ENCODE measurements around the gene CEP295NL.
"Not testable (repeated sequence)": the region's sequence is repeated elsewhere in the genome, so short reads cannot be mapped to it uniquely, and the experiment has no call there.

The CEP295NL gene

GRCh38 chr17:78917451-78918275 is 14.7 kb upstream of the CEP295NL start:
- no peak overlapping the region for H3K4me3 ChIP-seq (ENCODE audit: low read depth in 1 of 2, low read length in 2 of 2)
- H3K4me1 ChIP-seq (ENCODE audit: control insufficient read depth in 1 of 2, insufficient read depth in 2 of 2, low read length in 2 of 2), result peaks cover 13 to 82% of the 10 kb centered on the region in 2 donors
- H3K9me3 ChIP-seq (ENCODE audit: control insufficient read depth in 1 of 2, low read length in 2 of 2), result no peaks in the 10 kb centered on the region
- no peaks in the 10 kb centered on the region for H3K27me3 ChIP-seq (ENCODE audit: low read depth, low read length)
- H3K36me3 ChIP-seq (ENCODE audit: control insufficient read depth in 1 of 2, insufficient read depth in 2 of 2, low read length in 2 of 2), result no peaks in the 10 kb centered on the region
- peak overlapping the region; percentile 8 for H3K27ac ChIP-seq (ENCODE audit: low read length)

GRCh38 chr17:78915872-78916632 is 13.1 kb upstream of the CEP295NL start:
- no peaks in the 10 kb centered on the region for H3K27me3 ChIP-seq (ENCODE audit: low read depth, low read length)
- no peaks in the 10 kb centered on the region for H3K36me3 ChIP-seq (ENCODE audit: control insufficient read depth in 1 of 2, insufficient read depth in 2 of 2, low read length in 2 of 2)
- H3K27ac ChIP-seq (ENCODE audit: low read length), result peak overlapping the region; percentile 83
- H3K4me1 ChIP-seq (ENCODE audit: control insufficient read depth in 1 of 2, insufficient read depth in 2 of 2, low read length in 2 of 2), result peaks cover 9 to 68% of the 10 kb centered on the region in 2 donors
- no peaks in the 10 kb centered on the region for H3K9me3 ChIP-seq (ENCODE audit: control insufficient read depth in 1 of 2, low read length in 2 of 2)
- peak overlapping the region in 1 of 2 donors; percentile 43 for H3K4me3 ChIP-seq (ENCODE audit: low read depth in 1 of 2, low read length in 2 of 2)

DNA sequence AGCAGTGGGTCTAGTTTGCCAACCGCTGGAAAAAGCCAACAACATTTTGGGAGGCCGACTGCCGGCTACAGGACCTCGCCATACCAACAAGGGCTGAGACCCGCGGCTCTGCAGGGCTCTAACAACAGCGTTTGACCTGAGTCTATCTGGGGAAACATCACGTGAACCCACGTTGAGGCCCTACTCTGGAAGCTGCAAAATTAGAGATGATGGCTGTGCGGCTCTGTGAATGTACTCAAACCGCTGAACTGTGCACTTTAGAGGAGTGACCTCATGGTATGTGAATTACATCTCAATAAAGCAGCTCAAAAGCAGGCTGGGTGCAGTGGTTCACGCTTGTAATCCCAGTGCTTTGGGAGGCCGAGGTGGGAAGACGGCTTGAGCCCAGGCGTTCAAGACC is 10.1 kb upstream of the CEP295NL start:
- Histone ChIP-seq H3K4me1 (ENCODE audit: control insufficient read depth in 1 of 2, insufficient read depth in 2 of 2, low read length in 2 of 2) (peaks cover 0 to 53% of the 10 kb centered on the region in 2 donors), H3K36me3 (ENCODE audit: control insufficient read depth in 1 of 2, insufficient read depth in 2 of 2, low read length in 2 of 2) (no peaks in the 10 kb centered on the region), H3K4me3 (ENCODE audit: low read depth in 1 of 2, low read length in 2 of 2) (no peak overlapping the region), H3K27ac (ENCODE audit: low read length) (no peak overlapping the region), H3K27me3 (ENCODE audit: low read depth, low read length) (no peaks in the 10 kb centered on the region), H3K9me3 (ENCODE audit: control insufficient read depth in 1 of 2, low read length in 2 of 2) (no peaks in the 10 kb centered on the region)

DNA sequence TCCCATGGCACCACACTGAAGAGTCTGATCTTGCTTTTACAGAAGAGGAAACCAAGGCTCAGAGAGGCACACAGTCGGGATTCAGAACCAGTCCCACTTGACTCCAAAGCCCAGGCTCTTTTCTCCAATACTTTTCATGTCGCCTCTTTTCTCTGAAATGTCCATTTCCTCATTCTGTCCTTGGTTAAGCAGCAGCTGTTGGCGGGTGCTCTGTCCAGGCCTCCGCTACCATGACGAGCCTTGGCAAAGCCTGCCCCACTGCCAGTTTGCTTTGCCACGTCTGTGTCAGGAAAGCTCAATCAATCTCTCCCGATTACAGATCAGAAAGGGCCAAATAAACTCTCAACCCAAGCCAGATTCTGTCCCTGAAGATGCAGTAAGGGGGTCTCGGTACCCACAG is 9.1 kb upstream of the CEP295NL start:
- H3K4me3 ChIP-seq (ENCODE audit: low read depth in 1 of 2, low read length in 2 of 2), result no peak overlapping the region
- no peaks in the 10 kb centered on the region for H3K36me3 ChIP-seq (ENCODE audit: control insufficient read depth in 1 of 2, insufficient read depth in 2 of 2, low read length in 2 of 2)
- peaks cover 0 to 45% of the 10 kb centered on the region in 2 donors for H3K4me1 ChIP-seq (ENCODE audit: control insufficient read depth in 1 of 2, insufficient read depth in 2 of 2, low read length in 2 of 2)
- H3K27me3 ChIP-seq (ENCODE audit: low read depth, low read length), result no peaks in the 10 kb centered on the region
- no peaks in the 10 kb centered on the region for H3K9me3 ChIP-seq (ENCODE audit: control insufficient read depth in 1 of 2, low read length in 2 of 2)
- H3K27ac ChIP-seq (ENCODE audit: low read length), result no peak overlapping the region

- H3K9me3 ChIP-seq (ENCODE audit: control insufficient read depth in 1 of 2, low read length in 2 of 2); H3K27me3 ChIP-seq (ENCODE audit: low read depth, low read length); H3K27ac ChIP-seq (ENCODE audit: low read length); H3K4me3 ChIP-seq (ENCODE audit: low read depth in 1 of 2, low read length in 2 of 2); H3K36me3 ChIP-seq (ENCODE audit: control insufficient read depth in 1 of 2, insufficient read depth in 2 of 2, low read length in 2 of 2): not testable (repeated sequence)
- peaks cover 0 to 40% of the 10 kb centered on the region in 2 donors for H3K4me1 ChIP-seq (ENCODE audit: control insufficient read depth in 1 of 2, insufficient read depth in 2 of 2, low read length in 2 of 2)
Observed at GRCh38 chr17:78911543-78911942, 8.5 kb upstream of the CEP295NL start.

GRCh38 chr17:78910497-78911284 is 7.7 kb upstream of the CEP295NL start:
- H3K27me3 ChIP-seq (ENCODE audit: low read depth, low read length), result no peaks in the 10 kb centered on the region
- no peak overlapping the region for H3K4me3 ChIP-seq (ENCODE audit: low read depth in 1 of 2, low read length in 2 of 2)
- H3K36me3 ChIP-seq (ENCODE audit: control insufficient read depth in 1 of 2, insufficient read depth in 2 of 2, low read length in 2 of 2), result no peaks in the 10 kb centered on the region
- no peak overlapping the region for H3K27ac ChIP-seq (ENCODE audit: low read length)
- no peaks in the 10 kb centered on the region for H3K9me3 ChIP-seq (ENCODE audit: control insufficient read depth in 1 of 2, low read length in 2 of 2)
- peaks cover 0 to 36% of the 10 kb centered on the region in 2 donors for H3K4me1 ChIP-seq (ENCODE audit: control insufficient read depth in 1 of 2, insufficient read depth in 2 of 2, low read length in 2 of 2)

GRCh38 chr17:78908426-78908825 is 5.4 kb upstream of the CEP295NL start:
- H3K36me3 ChIP-seq (ENCODE audit: control insufficient read depth in 1 of 2, insufficient read depth in 2 of 2, low read length in 2 of 2), result no peaks in the 10 kb centered on the region
- no peaks in the 10 kb centered on the region for H3K27me3 ChIP-seq (ENCODE audit: low read depth, low read length)
- H3K27ac ChIP-seq (ENCODE audit: low read length), result no peak overlapping the region
- peaks cover 0 to 30% of the 10 kb centered on the region in 2 donors for H3K4me1 ChIP-seq (ENCODE audit: control insufficient read depth in 1 of 2, insufficient read depth in 2 of 2, low read length in 2 of 2)
- no peaks in the 10 kb centered on the region for H3K9me3 ChIP-seq (ENCODE audit: control insufficient read depth in 1 of 2, low read length in 2 of 2)
- no peak overlapping the region for H3K4me3 ChIP-seq (ENCODE audit: low read depth in 1 of 2, low read length in 2 of 2)

GRCh38 chr17:78905541-78905940 is 2.5 kb upstream of the CEP295NL start:
- Histone ChIP-seq H3K4me3 (ENCODE audit: low read depth in 1 of 2, low read length in 2 of 2) (no peak overlapping the region), H3K4me1 (ENCODE audit: control insufficient read depth in 1 of 2, insufficient read depth in 2 of 2, low read length in 2 of 2) (peaks cover 0 to 32% of the 10 kb centered on the region in 2 donors), H3K27ac (ENCODE audit: low read length) (no peak overlapping the region), H3K27me3 (ENCODE audit: low read depth, low read length) (no peaks in the 10 kb centered on the region), H3K9me3 (ENCODE audit: control insufficient read depth in 1 of 2, low read length in 2 of 2) (no peaks in the 10 kb centered on the region), H3K36me3 (ENCODE audit: control insufficient read depth in 1 of 2, insufficient read depth in 2 of 2, low read length in 2 of 2) (peaks cover 6 to 9% of the 10 kb centered on the region in 2 donors)

- Histone ChIP-seq H3K27me3 (ENCODE audit: low read depth, low read length) (no peaks in the 10 kb centered on the region), H3K9me3 (ENCODE audit: control insufficient read depth in 1 of 2, low read length in 2 of 2) (no peaks in the 10 kb centered on the region), H3K4me1 (ENCODE audit: control insufficient read depth in 1 of 2, insufficient read depth in 2 of 2, low read length in 2 of 2) (peaks cover 0 to 32% of the 10 kb centered on the region in 2 donors), H3K4me3 (ENCODE audit: low read depth in 1 of 2, low read length in 2 of 2) (no peak overlapping the region), H3K36me3 (ENCODE audit: control insufficient read depth in 1 of 2, insufficient read depth in 2 of 2, low read length in 2 of 2) (peaks cover 6 to 10% of the 10 kb centered on the region in 2 donors), H3K27ac (ENCODE audit: low read length) (no peak overlapping the region)
Observed at GRCh38 chr17:78905116-78905515, 2.1 kb upstream of the CEP295NL start.

- H3K4me3 ChIP-seq (ENCODE audit: low read depth in 1 of 2, low read length in 2 of 2), result no peak overlapping the region
- no peaks in the 10 kb centered on the region for H3K9me3 ChIP-seq (ENCODE audit: control insufficient read depth in 1 of 2, low read length in 2 of 2)
- peaks cover 6 to 10% of the 10 kb centered on the region in 2 donors for H3K36me3 ChIP-seq (ENCODE audit: control insufficient read depth in 1 of 2, insufficient read depth in 2 of 2, low read length in 2 of 2)
- no peaks in the 10 kb centered on the region for H3K27me3 ChIP-seq (ENCODE audit: low read depth, low read length)
- no peak overlapping the region for H3K27ac ChIP-seq (ENCODE audit: low read length)
- peaks cover 0 to 36% of the 10 kb centered on the region in 2 donors for H3K4me1 ChIP-seq (ENCODE audit: control insufficient read depth in 1 of 2, insufficient read depth in 2 of 2, low read length in 2 of 2)
Observed at GRCh38 chr17:78904371-78904770, 1.4 kb upstream of the CEP295NL start.

DNA sequence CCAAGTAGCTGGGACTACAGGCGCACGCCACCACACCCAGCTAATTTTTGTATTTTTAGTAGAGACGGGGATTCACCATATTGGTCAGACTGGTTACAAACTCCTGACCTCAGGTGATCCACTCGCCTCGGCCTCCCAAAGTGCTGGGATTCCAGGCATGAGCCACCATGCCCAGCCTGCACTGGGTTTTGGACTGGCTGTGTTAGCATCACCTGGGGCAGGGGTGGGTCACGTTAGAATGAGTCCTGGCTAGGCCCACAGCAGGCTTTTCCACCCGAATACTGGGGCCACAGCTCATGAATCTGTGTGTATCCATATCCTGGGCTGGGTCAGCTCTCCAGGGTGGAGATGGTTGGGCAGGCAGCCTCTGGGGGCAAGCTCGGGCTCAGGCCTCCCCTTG is 770 bp downstream of the CEP295NL start:
- not testable (repeated sequence) for H3K27me3 ChIP-seq (ENCODE audit: low read depth, low read length); H3K27ac ChIP-seq (ENCODE audit: low read length); H3K9me3 ChIP-seq (ENCODE audit: control insufficient read depth in 1 of 2, low read length in 2 of 2); H3K4me3 ChIP-seq (ENCODE audit: low read depth in 1 of 2, low read length in 2 of 2)
- Histone ChIP-seq H3K4me1 (ENCODE audit: control insufficient read depth in 1 of 2, insufficient read depth in 2 of 2, low read length in 2 of 2) (peaks cover 0 to 46% of the 10 kb centered on the region in 2 donors), H3K36me3 (ENCODE audit: control insufficient read depth in 1 of 2, insufficient read depth in 2 of 2, low read length in 2 of 2) (peaks cover 6 to 18% of the 10 kb centered on the region in 2 donors)
